Peyer's patch (tissue), 4 donors: ENCODE results near the gene AGBL4. TPM values are rescaled to one million over a fixed set of nuclear protein-coding genes. Genes with fewer than 3 reads are reported as not detected.
A peak's percentile ranks its signal among the peaks of the same experiment; 100 is the strongest.

ENCODE experiments used
- DNase-seq, 3 donors: peaks; one replicate each; pipeline ENCODE4 v3.0.0-alpha.2; 2017 to 2019
- H3K27ac ChIP-seq, 4 donors: fragments of 200-600 bp; sonication (generic); one replicate each; pipeline ENCODE4 v1.5.1; 2016 to 2019
- H3K27me3 ChIP-seq, 2 donors: fragments of 200-600 bp; sonication (generic); one replicate each; pipeline ENCODE4 v1.5.1; 2019
- H3K36me3 ChIP-seq, 3 donors: fragments of 200-600 bp; sonication (generic); one replicate each; pipeline ENCODE4 v1.5.1; 2016 to 2019
- H3K4me1 ChIP-seq, 4 donors: fragments of 200-600 bp; sonication (generic); one replicate each; pipeline ENCODE4 v1.5.1; 2016 to 2019
- H3K4me3 ChIP-seq, 4 donors: fragments of 200-600 bp; sonication (generic); 1 replicate in 3 of 4; 2 replicates in 1 of 4; pipeline ENCODE4 v1.5.1; 2016 to 2019; ENCODE audit warnings: mild to moderate bottlenecking in 1 of 4
- H3K9me3 ChIP-seq, 4 donors: fragments of 200-600 bp; sonication (generic); one replicate each; pipeline ENCODE4 v1.5.1; 2016 to 2019; ENCODE audit warnings: mild to moderate bottlenecking in 1 of 4
- CTCF ChIP-seq, 6 experiments: fragments of 450-650 bp in 4 of 6; fragments of 200-600 bp in 2 of 6; sonication (generic) in 1 of 6; IDR thresholded peaks; one replicate each; pipeline ENCODE4 v1.5.1; 2017 to 2019; ENCODE audit warnings: antibody characterized with exemption in 6 of 6, mild to moderate bottlenecking in 3 of 6, moderate library complexity in 1 of 6
- POLR2A ChIP-seq, 2 donors: fragments of 450-650 bp; IDR thresholded peaks; one replicate each; pipeline ENCODE4 v1.5.1; 2017; ENCODE audit warnings: antibody characterized with exemption in 2 of 2, mild to moderate bottlenecking in 2 of 2, moderate library complexity in 2 of 2
- total RNA-seq, 4 donors: library from RNA; depleted of rRNA; stranded (reverse); fragments of >200 nt; gene quantifications; one replicate each; pipeline ENCODE4 v1.1.0, GENCODE V29; 2016

Gene AGBL4
- total RNA-seq, 4 donors from 2014 or later = 2.5 TPM; not detected in 3

DNA sequence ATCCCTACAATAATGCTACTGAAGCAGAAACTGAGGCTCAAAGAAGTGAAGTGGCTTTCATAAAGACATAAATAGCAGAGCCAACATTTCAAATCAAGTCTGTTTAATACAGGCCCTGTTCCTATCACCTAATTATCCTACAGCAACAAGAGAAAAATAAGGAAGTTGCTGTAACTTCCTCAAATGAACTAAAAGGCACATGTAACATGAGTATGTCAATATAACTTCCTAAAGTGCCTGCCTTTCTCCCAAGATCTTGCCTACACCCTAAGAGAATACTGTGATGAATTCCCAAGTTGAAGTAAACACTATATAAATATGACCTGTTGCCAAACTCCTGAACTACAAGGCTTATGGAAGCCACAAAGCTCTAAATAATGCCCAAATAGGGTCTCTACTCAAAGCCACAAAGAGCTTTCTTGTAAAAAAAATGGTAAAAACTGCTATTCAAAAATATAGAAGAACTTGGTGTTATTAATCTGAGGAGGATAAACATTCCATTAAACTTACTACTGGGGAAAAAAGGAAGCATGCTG is 1255.7 kb downstream of the AGBL4 start:
- TF ChIP-seq POLR2A (IDR thresholded peaks at IDR 0.05) (no peak), CTCF (IDR thresholded peaks at IDR 0.05) (no peak)
- H3K27me3 ChIP-seq = no peaks in the 10 kb centered on the region
- H3K27ac ChIP-seq = peak overlapping the region in 1 of 4 donors; percentile 40
- H3K4me3 ChIP-seq = no peak overlapping the region
- DNase-seq = no peak
- no peaks in the 10 kb centered on the region for H3K36me3 ChIP-seq
- H3K4me1 ChIP-seq = no peaks in the 10 kb centered on the region
- H3K9me3 ChIP-seq = no peaks in the 10 kb centered on the region

GRCh38 chr1:48765335-48765734 is 1258.4 kb downstream of the AGBL4 start:
- Histone ChIP-seq H3K9me3 (no peaks in the 10 kb centered on the region), H3K4me3 (no peak overlapping the region), H3K4me1 (no peaks in the 10 kb centered on the region), H3K27ac (no peak overlapping the region), H3K36me3 (no peaks in the 10 kb centered on the region), H3K27me3 (no peaks in the 10 kb centered on the region)
- TF ChIP-seq POLR2A (IDR thresholded peaks at IDR 0.05) (no peak), CTCF (IDR thresholded peaks at IDR 0.05) (no peak)
- no peak for DNase-seq

- H3K4me1 ChIP-seq = no peaks in the 10 kb centered on the region
- H3K27ac ChIP-seq = no peak overlapping the region
- no peaks in the 10 kb centered on the region for H3K9me3 ChIP-seq
- DNase-seq = no peak
- H3K27me3 ChIP-seq = no peaks in the 10 kb centered on the region
- H3K4me3 ChIP-seq = no peak overlapping the region
- TF ChIP-seq CTCF (IDR thresholded peaks at IDR 0.05) (no peak), POLR2A (IDR thresholded peaks at IDR 0.05) (no peak)
- peaks cover 0 to 5% (median 0%) of the 10 kb centered on the region in 3 donors for H3K36me3 ChIP-seq
Observed at GRCh38 chr1:48761986-48762385, 1261.8 kb downstream of the AGBL4 start.

DNA sequence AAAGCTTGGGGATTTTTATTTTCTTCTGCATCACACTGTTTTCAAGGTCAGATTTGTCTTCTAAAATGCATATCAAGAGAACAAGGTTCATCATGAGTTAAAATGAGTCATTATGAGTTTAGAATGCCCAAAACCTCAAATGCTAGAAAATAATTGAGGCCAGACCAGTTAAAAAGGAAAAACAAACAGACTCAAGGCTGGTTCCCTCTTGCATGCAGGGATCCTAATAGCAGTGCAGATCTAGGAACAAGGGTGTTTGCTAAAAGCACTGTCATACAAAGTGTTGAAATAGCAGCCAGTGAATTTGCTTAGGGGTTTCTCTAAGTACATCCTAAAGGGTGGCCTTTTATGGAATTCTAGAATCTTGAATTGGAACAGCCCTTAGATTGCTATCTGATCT is 1262.3 kb downstream of the AGBL4 start:
- Histone ChIP-seq H3K4me1 (no peaks in the 10 kb centered on the region), H3K4me3 (no peak overlapping the region), H3K36me3 (peaks cover 0 to 5% (median 0%) of the 10 kb centered on the region in 3 donors), H3K9me3 (no peaks in the 10 kb centered on the region), H3K27ac (no peak overlapping the region), H3K27me3 (no peaks in the 10 kb centered on the region)
- no peak for DNase-seq
- TF ChIP-seq POLR2A (IDR thresholded peaks at IDR 0.05) (no peak), CTCF (IDR thresholded peaks at IDR 0.05) (no peak)

GRCh38 chr1:48760857-48761256 is 1262.9 kb downstream of the AGBL4 start:
- no peaks in the 10 kb centered on the region for H3K9me3 ChIP-seq
- peaks cover 0 to 5% (median 0%) of the 10 kb centered on the region in 3 donors for H3K36me3 ChIP-seq
- H3K27ac ChIP-seq = no peak overlapping the region
- TF ChIP-seq CTCF (IDR thresholded peaks at IDR 0.05) (no peak), POLR2A (IDR thresholded peaks at IDR 0.05) (no peak)
- no peaks in the 10 kb centered on the region for H3K27me3 ChIP-seq
- no peak overlapping the region for H3K4me3 ChIP-seq
- no peak for DNase-seq
- no peaks in the 10 kb centered on the region for H3K4me1 ChIP-seq

- H3K9me3 ChIP-seq = no peaks in the 10 kb centered on the region
- no peaks in the 10 kb centered on the region for H3K4me1 ChIP-seq
- H3K27me3 ChIP-seq = no peaks in the 10 kb centered on the region
- peaks cover 0 to 5% (median 0%) of the 10 kb centered on the region in 3 donors for H3K36me3 ChIP-seq
- no peak overlapping the region for H3K4me3 ChIP-seq
- no peak for DNase-seq
- H3K27ac ChIP-seq = no peak overlapping the region
- TF ChIP-seq CTCF (IDR thresholded peaks at IDR 0.05) (no peak), POLR2A (IDR thresholded peaks at IDR 0.05) (no peak)
Observed at GRCh38 chr1:48758976-48759375, 1264.8 kb downstream of the AGBL4 start.
